NCI-H2196 treated with DMSO at 0.1 percent for 48 hours (cell line): Measurements from ENCODE around the gene SLC4A3.
"Not testable (repeated sequence)": the region's sequence is repeated elsewhere in the genome, so short reads cannot be mapped to it uniquely, and the experiment has no call there.

Source experiments
- DNase-seq: peaks from one replicate; lab custom pipeline; 2025; ENCODE audit not compliant: unreplicated experiment; lab: John Stamatoyannopoulos, UW

The SLC4A3 gene

DNA sequence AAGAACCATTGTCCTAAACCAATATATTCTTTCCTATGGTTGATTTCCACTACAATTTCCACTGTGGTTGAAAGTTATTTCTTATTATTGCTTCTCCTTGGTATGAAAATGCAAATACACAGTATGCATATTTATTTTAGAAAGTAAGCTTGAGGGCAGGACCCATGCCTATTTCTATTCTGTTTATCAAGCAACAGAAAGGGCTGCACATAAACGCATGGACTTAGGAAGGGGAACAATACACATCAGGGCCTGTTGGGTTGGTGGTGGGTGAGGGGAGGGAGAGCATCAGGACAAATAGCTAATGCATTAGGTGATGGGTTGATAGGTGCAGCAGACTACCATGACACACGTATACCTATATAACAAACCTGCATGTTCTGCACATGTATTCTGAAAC lies 20.7 kb downstream of the SLC4A3 start:
- DNase-seq, result no peak

DNA sequence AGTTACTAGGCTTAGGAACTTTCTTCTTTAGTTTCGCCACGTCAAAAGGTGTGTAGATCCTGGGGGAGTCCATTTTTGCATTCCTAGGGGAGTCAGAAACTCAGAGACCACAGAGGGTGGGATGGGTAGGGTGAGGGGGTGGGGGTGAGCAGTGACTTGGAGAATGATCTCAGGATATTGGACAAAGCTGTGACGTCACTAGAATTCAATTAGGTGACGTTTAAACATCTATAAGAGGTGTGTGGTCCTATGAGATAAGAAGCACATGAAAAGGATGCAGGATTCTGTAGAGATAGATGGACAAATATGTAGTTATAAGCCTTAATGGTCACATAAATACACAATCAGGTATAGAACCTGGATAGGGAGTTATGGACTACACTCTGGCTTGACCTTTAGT lies 21.5 kb downstream of the SLC4A3 start:
- DNase-seq, result no peak

DNA sequence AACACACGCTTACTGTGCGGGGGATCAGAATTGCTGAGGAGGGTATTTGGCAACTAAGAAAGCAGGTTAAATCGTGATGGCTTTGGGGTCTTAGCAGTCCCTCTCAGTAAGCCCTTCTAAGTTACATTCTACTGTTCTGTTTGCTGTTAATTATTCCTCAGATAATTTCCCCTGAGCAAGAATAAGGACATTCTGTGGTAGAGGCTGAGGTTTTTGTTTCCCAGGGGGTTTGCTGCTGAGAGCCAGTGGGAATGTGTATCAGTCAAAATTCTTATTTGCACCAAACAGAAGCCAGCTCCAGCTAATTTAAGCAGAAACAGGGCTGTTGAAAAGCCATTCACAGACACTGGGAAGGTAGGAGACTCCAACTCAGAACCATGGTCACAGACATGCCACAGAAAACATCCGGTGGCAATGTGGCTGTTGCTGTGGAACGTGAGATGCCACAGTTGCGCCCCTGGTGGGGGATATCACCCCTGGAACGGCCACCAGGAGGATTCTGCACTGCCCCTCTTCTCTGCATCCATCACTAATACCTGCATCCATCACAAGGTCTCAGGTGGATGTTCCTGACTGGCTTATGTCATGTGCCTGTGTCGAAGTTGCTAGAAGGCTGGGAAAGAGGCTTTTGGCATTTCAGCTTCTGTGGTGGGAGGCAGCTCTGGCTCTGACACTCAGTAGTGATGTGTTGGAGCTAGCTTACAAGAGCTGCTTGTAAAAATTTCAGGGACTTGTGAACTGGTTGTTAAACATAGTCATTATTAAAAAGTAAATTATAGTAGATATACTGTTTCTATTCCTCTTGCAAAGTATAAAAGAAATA lies 23.2 kb downstream of the SLC4A3 start:
- DNase-seq, result no peak

DNA sequence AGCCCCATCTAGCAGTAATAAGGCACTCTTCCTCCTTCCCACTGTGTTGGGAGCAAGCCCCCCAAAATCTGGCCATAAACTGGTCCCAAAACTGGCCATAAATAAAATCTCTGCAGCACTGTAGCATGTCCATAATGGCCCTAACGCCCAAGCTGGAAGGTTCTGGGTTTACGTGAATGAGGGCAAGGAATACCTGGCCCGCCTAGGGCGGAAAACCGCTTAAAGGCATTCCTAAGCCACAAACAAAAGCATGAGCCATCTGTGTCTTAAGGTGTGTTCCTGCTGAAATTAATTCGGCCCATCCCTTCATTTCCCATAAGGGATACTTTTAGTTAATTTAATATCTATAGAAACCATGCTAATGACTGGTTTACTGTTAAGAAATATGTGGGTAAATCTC lies 24.2 kb downstream of the SLC4A3 start:
- DNase-seq, result not testable (repeated sequence)

DNA sequence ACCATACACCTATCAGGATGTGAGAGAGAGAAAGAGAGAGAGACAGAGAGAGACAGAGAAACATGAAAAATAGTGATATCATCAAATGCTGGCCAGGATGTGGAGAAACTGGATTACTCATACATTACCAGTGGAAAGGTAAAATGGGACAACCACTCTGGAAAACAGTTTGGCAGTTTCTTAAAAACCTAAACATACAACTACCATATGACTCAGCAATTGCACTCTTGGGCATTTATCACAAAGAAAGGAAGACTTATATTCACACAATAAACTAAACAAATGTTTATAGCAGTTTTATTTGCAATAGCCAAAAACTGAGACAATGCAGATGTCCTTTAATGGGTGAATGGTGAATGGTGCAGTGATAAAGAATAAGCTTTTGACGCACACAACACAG lies 29.1 kb downstream of the SLC4A3 start:
- DNase-seq, result no peak

DNA sequence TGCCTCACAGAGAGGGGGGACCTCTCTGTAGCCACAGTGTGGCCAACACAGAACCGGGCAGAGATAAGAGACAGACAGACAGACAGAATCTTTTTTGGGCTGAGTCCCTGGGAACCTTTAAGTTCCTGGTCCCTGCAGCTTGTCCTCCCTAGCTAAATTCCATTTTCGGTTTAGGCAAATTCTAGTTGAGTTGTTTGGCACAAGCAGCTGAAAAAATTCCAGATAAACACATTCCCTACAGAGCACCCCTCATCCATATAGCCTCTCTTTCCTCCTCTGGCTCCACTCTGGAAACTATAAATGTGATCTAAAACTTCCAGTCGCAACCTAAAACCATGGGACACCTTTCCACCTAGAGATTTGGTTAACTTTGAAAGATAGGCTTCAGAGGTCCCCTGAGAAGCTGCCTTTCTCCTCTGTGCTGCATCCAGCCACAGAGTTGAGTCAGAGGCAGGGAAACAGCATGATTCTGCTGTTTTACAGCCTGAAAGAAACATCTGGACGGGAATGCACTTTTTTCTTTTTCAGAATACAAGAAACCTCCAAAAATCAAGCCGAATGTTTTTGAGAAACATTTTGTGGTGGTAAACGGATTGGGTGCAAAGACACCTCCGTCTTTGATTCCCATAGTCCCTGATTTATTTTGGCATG lies 30.9 kb downstream of the SLC4A3 start:
- no peak for DNase-seq

DNA sequence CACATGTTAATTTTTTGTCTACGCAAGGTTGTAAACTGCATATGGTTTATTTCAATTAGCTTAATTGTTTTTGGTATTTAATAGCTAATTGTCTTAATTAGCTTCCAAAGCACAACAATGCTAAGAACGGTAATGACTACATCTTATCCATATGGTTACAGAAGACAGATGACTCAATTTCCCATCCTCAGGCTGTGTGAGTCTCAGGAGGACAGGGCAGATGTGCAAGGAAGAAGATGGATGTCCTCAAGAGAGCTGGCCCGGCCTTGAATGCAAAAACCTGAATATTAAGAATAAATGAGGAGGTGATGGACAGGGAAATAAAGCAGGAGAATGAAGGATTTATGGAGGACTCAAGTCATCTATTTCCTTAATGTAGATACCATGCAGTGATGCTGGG lies 31.4 kb downstream of the SLC4A3 start:
- DNase-seq, result no peak

DNA sequence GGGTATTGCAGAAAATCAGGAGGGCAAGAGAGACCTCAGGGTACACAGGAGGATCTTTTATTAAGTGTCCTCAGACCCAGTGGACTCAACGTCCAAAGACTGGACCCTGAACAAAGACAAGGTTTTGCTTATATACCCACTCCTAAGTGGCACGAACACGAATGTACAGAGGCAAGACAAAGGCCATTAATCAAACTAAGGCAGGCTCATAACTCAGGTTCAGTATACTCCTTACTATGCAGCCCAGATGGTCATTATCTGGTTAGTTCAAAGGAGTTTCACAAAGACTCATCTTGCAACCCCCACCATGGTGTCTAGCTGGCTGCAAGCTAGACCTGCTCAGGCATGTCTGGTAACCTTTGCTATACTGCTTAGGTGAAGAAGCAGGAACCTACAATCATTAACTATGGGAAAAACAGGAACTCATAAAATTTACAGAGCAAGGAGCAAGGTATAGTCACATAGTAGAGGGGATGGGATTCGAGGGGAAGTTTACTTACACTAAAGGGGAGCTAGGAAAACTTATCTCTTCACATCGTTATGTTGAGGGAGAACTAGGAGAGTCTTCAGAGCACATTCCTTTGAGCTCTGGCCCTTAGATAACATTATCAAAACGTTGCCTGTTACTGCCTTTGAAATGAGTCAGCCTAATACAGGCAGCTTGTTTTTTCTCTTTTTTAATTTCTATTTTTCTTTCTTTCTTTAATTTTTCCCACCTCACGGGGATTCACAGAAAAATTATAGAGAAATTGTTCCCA lies 33.9 kb downstream of the SLC4A3 start:
- DNase-seq, result no peak

DNA sequence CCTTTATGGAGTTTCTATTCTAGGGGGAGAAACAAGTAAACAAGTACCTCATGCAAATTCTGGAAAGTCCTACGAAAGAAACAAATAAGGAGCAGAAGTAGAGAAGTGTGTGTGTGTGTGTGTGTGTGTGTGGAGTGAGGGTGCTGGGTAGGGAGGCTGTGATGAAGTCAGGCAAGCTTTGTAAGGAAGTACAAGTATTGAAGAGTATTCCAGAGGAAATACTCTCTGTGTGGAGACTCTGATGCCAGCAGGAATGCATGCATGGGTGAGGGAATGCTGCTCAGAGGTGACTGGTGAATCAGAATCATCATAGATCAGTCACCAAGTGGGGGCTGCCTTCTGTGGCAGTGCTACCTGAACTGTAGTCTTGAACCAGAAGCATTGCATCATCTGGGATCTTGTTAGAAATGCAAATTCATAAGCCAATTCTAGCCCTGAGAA lies 34.5 kb downstream of the SLC4A3 start:
- no peak for DNase-seq

DNA sequence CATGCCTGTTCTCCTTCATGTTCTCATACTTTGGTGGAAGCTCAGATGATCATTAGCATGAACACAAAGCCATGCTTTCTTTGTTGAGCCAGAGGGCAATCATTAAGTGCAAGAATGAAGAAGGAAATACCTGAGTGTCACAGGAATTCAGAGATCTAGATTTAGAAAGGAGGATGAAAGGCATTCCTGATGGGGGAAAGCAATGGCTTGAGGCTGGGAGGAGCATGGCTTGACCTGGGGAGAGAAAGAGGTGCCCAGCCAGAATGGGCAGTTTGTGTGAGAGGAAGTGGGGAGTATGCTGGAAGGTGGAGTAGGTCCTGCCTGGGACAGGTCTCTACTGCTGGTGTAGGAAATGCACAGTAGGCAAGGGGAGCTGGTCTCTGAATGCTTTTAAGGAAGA lies 35.1 kb downstream of the SLC4A3 start:
- DNase-seq, result no peak

DNA sequence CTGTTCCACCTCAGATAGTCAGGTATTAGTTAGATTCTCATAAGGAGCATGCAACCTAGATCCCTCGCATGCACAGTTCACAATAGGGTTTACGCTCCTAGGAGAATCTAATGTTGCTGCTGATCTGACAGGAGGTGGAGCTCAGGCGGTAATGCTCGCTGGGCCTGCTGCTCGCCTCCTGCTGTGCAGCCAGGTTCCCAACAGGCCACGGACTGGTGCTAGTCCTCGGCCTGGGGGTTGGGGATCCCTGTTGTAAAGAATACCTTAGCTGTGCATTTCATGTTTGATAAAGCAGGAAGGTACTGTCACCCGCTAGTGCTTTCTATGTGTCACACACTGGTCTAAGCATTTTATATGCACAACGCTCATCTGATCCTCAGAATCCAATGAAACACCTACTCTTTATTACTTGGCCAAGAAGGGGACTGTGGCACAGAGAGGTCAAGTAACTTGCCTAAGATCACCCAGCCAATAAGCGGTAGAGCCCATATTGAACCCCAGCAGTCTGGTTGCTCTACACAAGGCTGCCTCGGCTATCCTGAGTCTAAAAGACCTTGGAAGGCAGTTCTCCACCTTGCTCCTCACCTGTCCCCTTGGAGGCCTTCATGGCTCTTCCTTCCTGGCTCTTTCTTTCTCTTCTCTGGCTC lies 35.8 kb downstream of the SLC4A3 start:
- DNase-seq, result no peak

DNA sequence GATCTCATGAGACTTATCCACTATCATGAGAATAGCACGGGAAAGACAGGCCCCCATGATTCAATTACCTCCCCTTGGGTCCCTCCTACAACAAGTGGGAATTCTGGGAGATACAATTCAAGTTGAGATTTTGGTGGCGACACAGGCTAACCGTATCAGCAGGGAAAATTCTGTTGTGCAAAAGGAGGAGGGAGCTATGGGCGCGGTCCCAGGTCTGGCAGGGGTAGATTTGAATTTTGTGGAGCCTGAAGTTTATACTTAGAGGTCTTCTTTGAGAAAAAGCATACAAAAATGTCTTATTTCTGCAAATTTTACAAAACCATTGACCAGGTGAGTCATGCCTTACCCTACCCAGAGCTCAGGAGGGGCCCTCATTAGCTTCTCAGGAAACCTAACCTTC lies 36.6 kb downstream of the SLC4A3 start:
- no peak for DNase-seq

DNA sequence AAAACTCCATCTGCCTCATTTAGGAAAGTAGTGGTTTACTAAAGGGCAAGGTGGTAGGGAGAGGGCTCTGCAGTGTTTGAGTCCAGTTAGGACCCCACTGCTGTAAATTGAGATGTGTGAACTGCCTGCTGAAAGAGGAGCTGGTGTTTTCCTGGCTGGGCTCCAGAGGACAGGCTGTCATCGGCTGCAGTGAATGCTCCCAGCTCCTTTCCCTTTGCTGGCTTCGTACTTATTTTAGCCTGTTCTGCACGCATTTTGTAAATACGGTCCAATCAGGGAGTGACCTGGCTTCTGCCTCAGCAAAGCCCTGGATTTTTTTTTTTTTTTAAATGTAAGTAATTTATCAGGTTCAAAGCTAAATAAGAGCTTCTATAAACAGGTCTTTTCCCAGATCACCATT lies 37.5 kb downstream of the SLC4A3 start:
- DNase-seq, result no peak

DNA sequence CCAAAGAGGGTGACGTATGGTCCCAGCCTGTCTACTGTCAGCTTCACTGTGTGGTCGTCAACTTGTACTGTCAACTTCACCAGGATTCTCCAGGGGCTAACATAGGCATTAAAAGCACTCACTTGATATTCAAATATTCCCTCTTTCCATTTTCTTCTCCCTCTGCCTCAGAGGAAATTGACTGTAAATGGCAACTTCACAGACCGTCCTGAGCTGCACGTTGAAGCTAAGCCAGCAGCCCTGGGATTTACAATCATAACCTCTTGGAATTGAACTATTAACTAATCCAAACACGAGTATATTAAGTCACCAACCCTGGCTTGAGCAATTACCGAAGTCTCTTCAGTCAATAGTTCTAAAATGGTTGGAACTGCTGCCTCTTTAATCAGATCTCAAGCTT lies 38.5 kb downstream of the SLC4A3 start:
- no peak for DNase-seq

DNA sequence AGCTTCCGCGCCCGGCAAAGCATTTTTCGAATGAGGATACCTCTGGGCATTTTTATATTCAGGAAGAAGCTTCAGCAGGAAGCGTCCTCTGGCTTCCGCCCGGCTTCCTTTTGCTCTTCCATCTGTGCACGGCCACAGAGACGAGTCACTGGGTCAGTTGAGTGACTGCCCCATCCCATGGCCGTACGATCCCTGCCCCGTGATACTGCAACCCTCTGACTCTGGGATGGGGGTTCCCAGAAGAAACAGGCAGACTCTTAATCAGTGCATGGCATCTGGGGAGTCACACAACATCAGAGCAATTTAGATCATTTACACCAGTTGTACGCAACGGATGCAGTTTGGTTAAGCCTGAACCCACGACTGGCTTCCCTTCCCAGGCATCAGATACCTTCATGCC lies 40.9 kb downstream of the SLC4A3 start:
- DNase-seq, result no peak

DNA sequence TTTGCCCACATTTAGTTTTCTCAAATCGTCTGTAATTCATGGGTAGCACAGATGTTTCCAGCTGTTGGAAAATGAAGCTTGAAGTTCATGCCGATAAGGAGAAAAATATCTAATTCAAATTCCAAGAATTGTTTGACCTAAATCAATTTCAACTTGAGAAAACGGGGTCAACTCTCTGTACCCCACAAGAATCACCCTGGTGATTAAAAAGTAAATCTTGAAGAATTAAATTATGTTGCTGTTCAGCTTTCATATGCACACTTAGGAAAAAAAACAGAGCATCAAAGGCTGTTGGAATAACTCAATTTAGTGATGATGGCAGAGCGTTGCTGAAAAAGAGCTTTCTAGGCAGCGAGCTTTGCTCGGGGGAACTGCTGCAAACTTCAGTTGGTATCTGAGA lies 43.0 kb downstream of the SLC4A3 start:
- no peak for DNase-seq

DNA sequence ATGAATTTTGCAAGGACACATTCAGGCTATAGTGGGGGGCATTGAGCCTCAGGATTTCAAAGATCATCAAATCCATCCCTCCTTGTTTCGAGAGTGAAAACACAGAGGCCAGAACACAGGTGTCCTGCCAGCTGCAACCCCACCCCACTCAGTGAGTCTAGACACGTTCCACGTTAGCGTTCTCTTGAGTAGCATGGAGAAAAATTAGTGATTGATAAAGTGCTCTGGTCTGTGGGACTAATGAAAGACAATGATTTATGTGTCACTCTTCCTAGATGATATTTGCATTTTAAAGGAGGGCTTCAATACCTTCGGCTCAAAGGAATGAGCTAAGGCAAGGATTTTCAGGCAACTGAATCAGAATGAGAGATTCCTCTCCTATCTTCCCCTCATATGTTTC lies 43.8 kb downstream of the SLC4A3 start:
- DNase-seq, result no peak

DNA sequence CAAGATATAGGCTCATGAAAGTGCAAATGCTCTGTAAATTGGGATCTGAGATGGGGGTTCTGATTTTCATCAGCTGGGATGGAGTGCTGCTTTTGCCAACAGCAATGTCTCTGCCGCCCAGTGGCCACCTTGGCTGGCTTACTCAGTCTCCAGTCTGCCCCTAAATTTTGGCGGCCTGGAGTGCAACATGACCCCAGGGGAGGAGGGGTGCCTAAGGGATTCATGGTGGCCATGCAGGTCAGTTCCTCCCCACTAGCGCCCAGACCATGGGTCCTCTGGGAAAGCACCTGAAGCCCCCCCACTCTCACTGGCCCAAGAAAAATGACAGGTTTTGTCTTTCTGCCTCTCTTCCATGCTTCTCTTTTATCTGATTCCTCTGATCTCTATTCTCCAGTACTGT lies 45.0 kb downstream of the SLC4A3 start:
- no peak for DNase-seq

DNA sequence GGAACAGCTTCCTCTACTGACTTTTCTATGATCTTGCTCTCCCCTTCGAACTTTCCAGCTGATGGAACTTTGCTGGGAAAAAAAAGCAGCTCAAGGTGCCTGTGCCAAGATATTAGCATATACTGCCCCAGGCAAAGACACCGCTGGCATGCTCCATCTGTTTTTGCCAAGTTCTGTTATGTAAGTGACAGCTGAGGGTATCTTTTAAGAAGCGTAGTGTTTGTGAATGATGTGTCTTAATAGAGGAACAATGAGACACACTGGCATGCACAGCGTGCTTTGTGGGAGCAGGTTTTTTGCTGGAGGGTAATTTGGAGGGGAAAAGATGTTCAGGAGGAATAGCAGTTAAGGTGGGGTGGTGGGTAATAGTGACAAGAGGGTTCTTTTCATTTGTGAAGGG lies 47.8 kb downstream of the SLC4A3 start:
- no peak for DNase-seq

DNA sequence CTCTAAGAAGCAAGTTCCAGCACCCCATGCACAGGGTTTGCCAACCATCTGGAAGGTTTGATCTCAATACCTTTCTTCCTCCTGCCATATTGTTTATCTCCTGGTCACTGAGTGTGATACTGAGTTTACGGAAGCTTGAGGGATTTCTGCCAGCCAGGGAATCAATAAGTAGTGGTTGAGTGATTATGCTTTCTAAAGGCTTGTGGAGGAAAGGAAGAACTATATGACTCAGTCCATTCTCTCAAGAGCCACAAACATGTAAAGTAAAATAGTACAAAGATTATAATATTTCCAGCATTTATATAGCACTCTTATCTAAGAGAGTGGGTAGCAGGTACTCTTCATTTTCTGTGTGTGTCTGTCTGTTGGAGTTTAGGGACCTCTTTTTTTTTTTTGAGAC lies 49.2 kb downstream of the SLC4A3 start:
- DNase-seq, result no peak

DNA sequence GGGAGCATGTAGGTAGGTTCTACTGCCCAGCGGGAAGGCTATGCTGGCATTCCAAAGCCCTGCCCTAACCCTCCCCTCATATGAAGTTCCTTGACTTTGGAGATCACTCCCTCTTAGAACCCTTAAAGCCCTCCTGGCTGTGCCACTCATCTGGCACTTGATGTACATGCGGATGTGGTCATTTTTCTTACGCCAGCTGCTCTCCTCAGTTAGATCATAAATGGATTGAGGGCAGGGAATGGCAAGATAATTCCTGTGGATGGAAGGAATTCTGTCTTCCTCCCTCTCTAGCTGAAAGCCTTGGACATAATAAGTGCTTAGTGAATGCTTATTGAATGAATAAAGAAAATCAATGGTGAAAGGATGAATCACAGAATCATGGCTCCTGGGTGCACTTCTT lies 51.6 kb downstream of the SLC4A3 start:
- DNase-seq, result no peak

DNA sequence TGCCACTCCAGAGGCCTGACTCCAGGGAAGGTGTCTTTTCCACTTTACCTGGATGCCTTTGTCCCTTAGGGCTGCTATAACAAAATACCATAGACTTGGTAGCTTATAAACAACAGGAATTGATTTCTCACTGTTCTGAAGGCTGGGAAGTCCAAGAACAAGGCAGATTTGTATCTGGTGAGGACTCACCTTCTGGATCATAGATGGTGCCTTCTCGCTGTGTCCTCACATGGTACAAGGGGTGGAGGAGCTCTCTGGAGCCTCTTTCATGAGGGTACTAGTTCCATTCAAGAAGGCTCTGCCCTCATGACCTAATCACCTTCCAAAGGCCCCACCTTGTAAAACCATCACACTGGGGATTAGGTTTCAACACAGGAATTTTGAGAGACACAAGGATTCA lies 52.1 kb downstream of the SLC4A3 start:
- DNase-seq, result no peak
